Tibial nerve (tissue), 4 donors: ENCODE data around the gene FCER1G. TPM values are rescaled to one million over a fixed set of nuclear protein-coding genes. Genes with fewer than 3 reads are reported as not detected.
"Not testable (repeated sequence)": the region's sequence is repeated elsewhere in the genome, so short reads cannot be mapped to it uniquely, and the experiment has no call there.

ENCODE experiments used
- DNase-seq, 2 donors: peaks; one replicate each; pipeline ENCODE4 v3.0.0-alpha.2; 2019; ENCODE audit warnings: low spot score in 2 of 2
- H3K27ac ChIP-seq, 4 donors: fragments of 200-600 bp; sonication (generic) in 3 of 4; one replicate each; pipeline ENCODE4 v1.5.1; 2017 to 2019; ENCODE audit warnings: mild to moderate bottlenecking in 1 of 4
- H3K27me3 ChIP-seq, 2 donors: fragments of 200-600 bp; sonication (generic) in 1 of 2; one replicate each; pipeline versions ENCODE4 v1.5.1 to v1.6.0; 2017 to 2019
- H3K36me3 ChIP-seq, 3 donors: fragments of 200-600 bp; sonication (generic); one replicate each; pipeline ENCODE4 v1.5.1; 2018 to 2019
- H3K4me1 ChIP-seq, 4 donors: fragments of 200-600 bp; sonication (generic) in 3 of 4; one replicate each; pipeline ENCODE4 v1.5.1; 2017 to 2019
- H3K4me3 ChIP-seq, 4 donors: fragments of 200-600 bp; sonication (generic) in 3 of 4; one replicate each; pipeline ENCODE4 v1.5.1; 2017 to 2019; ENCODE audit warnings: mild to moderate bottlenecking in 1 of 4, moderate library complexity in 1 of 4
- H3K9me3 ChIP-seq, 4 donors: fragments of 200-600 bp; sonication (generic) in 3 of 4; one replicate each; pipeline ENCODE4 v1.5.1; 2017 to 2019
- EP300 ChIP-seq, 2 donors: sonication (generic); formaldehyde crosslinking; IDR thresholded peaks; one replicate each; pipeline ENCODE4 v1.6.1; 2017; ENCODE audit warnings: antibody characterized with exemption in 2 of 2, mild to moderate bottlenecking in 1 of 2
- POLR2A ChIP-seq, 2 donors: fragments of 450-650 bp; IDR thresholded peaks; one replicate each; pipeline ENCODE4 v1.6.1; 2017; ENCODE audit warnings: antibody characterized with exemption in 2 of 2, mild to moderate bottlenecking in 2 of 2, moderate library complexity in 2 of 2
- WGBS, 2 donors: methylation state at CpG; one replicate each; pipeline ENCODE4 v1.1.5; 2018; 5-methylcytosine and 5-hydroxymethylcytosine counted together
- total RNA-seq, 4 donors: library from RNA; depleted of rRNA; stranded (reverse); fragments of >200 nt; gene quantifications; one replicate each; pipeline ENCODE4 v1.1.0, GENCODE V29; 2016
- TF ChIP-seq, protein P1 (sequence below), 5 experiments: fragments of 200-600 bp in 3 of 5; fragments of 450-650 bp in 2 of 5; sonication (generic) in 3 of 5; IDR thresholded peaks; one replicate each; pipeline ENCODE4 v1.5.1; 2016 to 2019; ENCODE audit warnings: antibody characterized with exemption in 5 of 5, mild to moderate bottlenecking in 3 of 5, moderate library complexity in 2 of 5

Gene FCER1G
- total RNA-seq, 4 donors from 2014 or later: 40.6 to 190 (median 50.9) TPM

- Histone ChIP-seq H3K27me3 (no peaks in the 10 kb centered on the region), H3K27ac (no peak within 1 kb of the TSS), H3K4me1 (no peaks in the 10 kb centered on the region), H3K4me3 (no peak within 1 kb of the TSS), H3K36me3 (no peaks in the 10 kb centered on the region), H3K9me3 (no peaks in the 10 kb centered on the region)
- DNase-seq: no peak
- 31 to 35% methylated on average over 4 of the region's 4 CpGs for WGBS, 2 donors
- TF ChIP-seq, protein P1, sequence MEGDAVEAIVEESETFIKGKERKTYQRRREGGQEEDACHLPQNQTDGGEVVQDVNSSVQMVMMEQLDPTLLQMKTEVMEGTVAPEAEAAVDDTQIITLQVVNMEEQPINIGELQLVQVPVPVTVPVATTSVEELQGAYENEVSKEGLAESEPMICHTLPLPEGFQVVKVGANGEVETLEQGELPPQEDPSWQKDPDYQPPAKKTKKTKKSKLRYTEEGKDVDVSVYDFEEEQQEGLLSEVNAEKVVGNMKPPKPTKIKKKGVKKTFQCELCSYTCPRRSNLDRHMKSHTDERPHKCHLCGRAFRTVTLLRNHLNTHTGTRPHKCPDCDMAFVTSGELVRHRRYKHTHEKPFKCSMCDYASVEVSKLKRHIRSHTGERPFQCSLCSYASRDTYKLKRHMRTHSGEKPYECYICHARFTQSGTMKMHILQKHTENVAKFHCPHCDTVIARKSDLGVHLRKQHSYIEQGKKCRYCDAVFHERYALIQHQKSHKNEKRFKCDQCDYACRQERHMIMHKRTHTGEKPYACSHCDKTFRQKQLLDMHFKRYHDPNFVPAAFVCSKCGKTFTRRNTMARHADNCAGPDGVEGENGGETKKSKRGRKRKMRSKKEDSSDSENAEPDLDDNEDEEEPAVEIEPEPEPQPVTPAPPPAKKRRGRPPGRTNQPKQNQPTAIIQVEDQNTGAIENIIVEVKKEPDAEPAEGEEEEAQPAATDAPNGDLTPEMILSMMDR (IDR thresholded peaks at IDR 0.05): no peak
- TF ChIP-seq POLR2A (IDR thresholded peaks at IDR 0.05): no peak
- no peak for TF ChIP-seq EP300 (IDR thresholded peaks at IDR 0.05)
These were observed 23.0 kb downstream of the FCER1G start, which contains the start of gene NR1I3 for GRCh38 chr1:161238039-161238473. Gene NR1I3, minus strand, starts transcription at chr1:161238203. Its CDS starts 1,638 bp downstream, at chr1:161236565.

- Histone ChIP-seq H3K9me3 (no peaks in the 10 kb centered on the region), H3K36me3 (no peaks in the 10 kb centered on the region), H3K4me1 (no peaks in the 10 kb centered on the region), H3K27me3 (no peaks in the 10 kb centered on the region), H3K4me3 (no peak overlapping the region), H3K27ac (no peak overlapping the region)
- TF ChIP-seq EP300 (IDR thresholded peaks at IDR 0.05) (no peak), POLR2A (IDR thresholded peaks at IDR 0.05) (no peak)
- TF ChIP-seq, protein P1 (IDR thresholded peaks at IDR 0.05): no peak
- WGBS, 2 donors: 63 to 80% methylated on average over 3 of the region's 3 CpGs
- DNase-seq: no peak
These were observed 26.6 kb downstream of the FCER1G start for GRCh38 chr1:161241682-161242081.

GRCh38 chr1:161242313-161242712 lies 27.2 kb downstream of the FCER1G start:
- H3K4me1 ChIP-seq: no peaks in the 10 kb centered on the region
- no peak overlapping the region for H3K4me3 ChIP-seq
- H3K27me3 ChIP-seq: no peaks in the 10 kb centered on the region
- TF ChIP-seq EP300 (IDR thresholded peaks at IDR 0.05): no peak
- TF ChIP-seq, protein P1 (IDR thresholded peaks at IDR 0.05): no peak
- no peak for TF ChIP-seq POLR2A (IDR thresholded peaks at IDR 0.05)
- H3K36me3 ChIP-seq: no peaks in the 10 kb centered on the region
- no peaks in the 10 kb centered on the region for H3K9me3 ChIP-seq
- DNase-seq: no peak
- H3K27ac ChIP-seq: no peak overlapping the region
- WGBS, 2 donors: 74 to 77% methylated on average over 2 of the region's 2 CpGs

DNA sequence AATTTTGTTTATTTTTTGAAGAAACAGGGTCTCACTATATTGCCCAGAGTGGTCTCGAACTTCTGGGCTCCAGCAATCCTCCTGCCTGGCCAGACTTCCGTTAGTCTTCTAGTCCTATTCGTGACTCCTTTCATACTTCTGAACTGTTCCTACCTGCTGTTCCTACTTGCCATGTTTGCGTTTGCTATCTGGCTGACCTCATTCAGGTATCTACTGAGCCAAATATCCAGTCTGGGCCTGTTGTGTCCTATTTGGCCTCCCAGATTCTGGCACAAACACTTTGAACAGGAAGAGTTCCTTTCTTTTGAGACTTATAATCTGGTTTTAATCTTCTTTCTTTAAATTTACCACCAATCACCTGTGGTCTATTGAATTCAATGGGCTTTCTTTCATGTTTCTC lies 29.8 kb downstream of the FCER1G start:
- no peaks in the 10 kb centered on the region for H3K27me3 ChIP-seq
- H3K36me3 ChIP-seq: no peaks in the 10 kb centered on the region
- H3K9me3 ChIP-seq: no peaks in the 10 kb centered on the region
- no peaks in the 10 kb centered on the region for H3K4me1 ChIP-seq
- no peak for DNase-seq
- no peak overlapping the region for H3K4me3 ChIP-seq
- TF ChIP-seq EP300 (IDR thresholded peaks at IDR 0.05): no peak
- TF ChIP-seq POLR2A (IDR thresholded peaks at IDR 0.05): no peak
- TF ChIP-seq, protein P1 (IDR thresholded peaks at IDR 0.05): no peak
- H3K27ac ChIP-seq: no peak overlapping the region
- WGBS, 2 donors: 81 to 94% methylated on average over 4 of the region's 4 CpGs

DNA sequence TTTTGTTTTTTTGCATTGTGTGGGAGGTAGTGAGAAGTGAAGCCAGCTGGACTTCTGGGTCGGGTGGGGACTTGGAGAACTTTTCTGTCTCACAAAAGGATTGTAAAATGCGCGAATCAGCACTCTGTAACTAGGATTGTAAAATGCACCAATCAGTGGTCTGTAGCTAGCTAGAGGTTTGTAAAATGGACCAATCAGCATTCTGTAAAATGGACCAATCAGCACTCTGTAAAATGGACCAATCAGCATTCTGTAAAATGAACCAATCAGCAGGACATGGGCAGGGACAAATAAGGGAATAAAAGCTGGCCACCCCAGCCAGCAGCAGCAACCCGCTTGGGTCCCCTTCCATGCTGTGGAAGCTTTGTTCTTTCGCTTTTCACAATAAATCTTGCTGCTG lies 35.0 kb downstream of the FCER1G start:
- WGBS, 2 donors: 76 to 80% methylated on average over 5 of the region's 5 CpGs
- H3K4me3 ChIP-seq, H3K36me3 ChIP-seq, H3K9me3 ChIP-seq, H3K27me3 ChIP-seq, DNase-seq, H3K4me1 ChIP-seq, H3K27ac ChIP-seq: not testable (repeated sequence)

GRCh38 chr1:161250829-161251228 lies 35.7 kb downstream of the FCER1G start:
- no peak for DNase-seq
- no peaks in the 10 kb centered on the region for H3K9me3 ChIP-seq
- no peak overlapping the region for H3K4me3 ChIP-seq
- no peak overlapping the region for H3K27ac ChIP-seq
- H3K36me3 ChIP-seq: no peaks in the 10 kb centered on the region
- 67 to 79% methylated on average over 7 of the region's 7 CpGs for WGBS, 2 donors
- TF ChIP-seq, protein P1 (IDR thresholded peaks at IDR 0.05): no peak
- TF ChIP-seq EP300 (IDR thresholded peaks at IDR 0.05) (no peak), POLR2A (IDR thresholded peaks at IDR 0.05) (no peak)
- no peaks in the 10 kb centered on the region for H3K27me3 ChIP-seq
- H3K4me1 ChIP-seq: no peaks in the 10 kb centered on the region
